ENCODE measurements around the gene KRT78. TPM values are rescaled to one million over a fixed set of nuclear protein-coding genes. Genes with fewer than 3 reads are reported as not detected.

Gene KRT78
- polyA plus RNA-seq, 3 donors = not detected

Other genes starting within 250 kb of the KRT78 start
- gene KRT72, start 247.5 kb downstream of the KRT78 start, polyA plus RNA-seq (ENCODE audit: insufficient read length in 3 of 3) = under 1 TPM in 1 of 3 donors, not detected in 2; 0.04 TPM
- gene KRT73, start 230.4 kb downstream of the KRT78 start, polyA plus RNA-seq (ENCODE audit: insufficient read length in 3 of 3) = not detected
- not detected for gene KRT2, start 196.8 kb downstream of the KRT78 start, polyA plus RNA-seq (ENCODE audit: insufficient read length in 3 of 3)
- under 1 TPM; 0.12 to 0.24 (median 0.16) TPM for gene KRT1, start 168.6 kb downstream of the KRT78 start, polyA plus RNA-seq (ENCODE audit: insufficient read length in 3 of 3)
- not detected for gene KRT77, start 145.5 kb downstream of the KRT78 start, polyA plus RNA-seq (ENCODE audit: insufficient read length in 3 of 3)
- gene KRT76, start 71.6 kb downstream of the KRT78 start, polyA plus RNA-seq (ENCODE audit: insufficient read length in 3 of 3) = not detected
- not detected for gene KRT3, start 52.9 kb downstream of the KRT78 start, polyA plus RNA-seq (ENCODE audit: insufficient read length in 3 of 3)
- under 1 TPM; 0.40 to 0.65 (median 0.51) TPM for gene KRT4, start 34.9 kb downstream of the KRT78 start, polyA plus RNA-seq (ENCODE audit: insufficient read length in 3 of 3)
- not detected for gene KRT79, start 14.7 kb downstream of the KRT78 start, polyA plus RNA-seq (ENCODE audit: insufficient read length in 3 of 3)
- 100 to 1,000 TPM; 234 to 269 (median 243) TPM for gene KRT8, start 56.1 kb upstream of the KRT78 start, polyA plus RNA-seq (ENCODE audit: insufficient read length in 3 of 3)
- 100 to 1,000 TPM; 180 to 199 (median 187) TPM for gene KRT18, start 100.1 kb upstream of the KRT78 start, polyA plus RNA-seq (ENCODE audit: insufficient read length in 3 of 3)
- 100 to 1,000 TPM; 463 to 529 (median 471) TPM for gene EIF4B, start 157.5 kb upstream of the KRT78 start, polyA plus RNA-seq (ENCODE audit: insufficient read length in 3 of 3)
- 100 to 1,000 TPM; 102 to 132 (median 114) TPM for gene TNS2, start 201.1 kb upstream of the KRT78 start, polyA plus RNA-seq (ENCODE audit: insufficient read length in 3 of 3)
- 10 to 100 TPM; 17.4 to 19.8 (median 18.2) TPM for gene SPRYD3, start 230.4 kb upstream of the KRT78 start, polyA plus RNA-seq (ENCODE audit: insufficient read length in 3 of 3)
- 10 to 100 TPM; 10.4 to 17.6 (median 13.6) TPM for gene IGFBP6, start 248.7 kb upstream of the KRT78 start, polyA plus RNA-seq (ENCODE audit: insufficient read length in 3 of 3)